ENCODE data around the gene HEYL. TPM values are rescaled to one million over a fixed set of nuclear protein-coding genes. Genes with fewer than 3 reads are reported as not detected.

Gene HEYL
- total and polyA plus RNA-seq, 9 of the 15 experiments (the other 6 are each of a cell fraction or from before 2014, with no cell fraction given): 0.13 to 0.89 (median 0.25) TPM

DNA sequence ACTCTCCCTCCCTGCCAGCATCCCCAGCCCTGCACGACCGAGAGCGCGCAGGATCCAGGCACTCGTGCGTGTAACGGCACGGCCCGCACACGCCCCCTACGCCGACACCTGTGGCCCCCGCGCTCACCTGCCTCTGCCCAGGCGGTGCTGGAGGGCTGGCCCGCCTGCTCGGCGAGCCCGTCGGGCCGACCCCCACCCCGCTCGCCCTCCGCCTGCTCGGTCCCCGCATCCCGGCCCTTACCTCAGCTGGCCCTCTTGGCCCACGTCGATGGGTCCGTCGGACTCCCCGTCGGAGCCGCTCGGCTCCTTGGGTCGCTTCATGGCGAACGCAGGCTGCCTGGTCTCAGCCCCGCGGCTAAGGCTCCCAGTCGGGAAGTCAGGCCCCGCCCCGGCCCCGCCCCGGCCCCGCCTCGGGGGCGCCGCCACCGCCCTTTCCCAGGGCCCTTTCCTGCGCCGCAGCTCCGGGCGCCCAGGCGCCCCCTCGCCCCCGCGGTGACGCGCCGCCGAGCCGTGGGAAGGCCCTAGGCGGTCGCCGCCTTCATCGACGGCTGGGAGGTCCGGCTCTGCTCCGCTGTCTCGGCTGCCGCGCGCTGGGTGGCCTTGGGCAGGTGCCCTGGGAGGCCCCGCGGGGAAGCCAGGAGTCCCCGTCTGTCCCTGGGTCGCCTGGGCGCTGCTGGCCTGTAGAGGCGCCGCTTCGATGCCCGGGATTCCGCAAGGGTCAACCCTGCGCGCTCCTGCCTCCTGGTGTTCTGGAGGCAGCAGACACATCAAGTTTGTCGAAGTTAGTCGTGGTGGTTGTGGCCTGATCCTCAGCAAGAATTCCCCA is at the start of gene HEYL (continued):
- TF ChIP-seq HIVEP1 (CRISPR knock-in tag; IDR thresholded peaks at IDR 0.05) (no peak; the same call in 1 of the 2 replicates), PHB (CRISPR knock-in tag; IDR thresholded peaks at IDR 0.05) (no peak), MYNN (IDR thresholded peaks at IDR 0.05) (no peak), MYNN (CRISPR knock-in tag; IDR thresholded peaks at IDR 0.05) (no peak), SETDB1 (IDR thresholded peaks at IDR 0.05; ENCODE audit: low read length) (no peak), MCM3 (IDR thresholded peaks at IDR 0.05) (no peak), KAT2B (IDR thresholded peaks at IDR 0.05; ENCODE audit: low read depth, low read length) (peak; percentile 49), SIN3B (IDR thresholded peaks at IDR 0.05; ENCODE audit: low read depth) (peak; percentile 79), ZNF23 (CRISPR knock-in tag; IDR thresholded peaks at IDR 0.05) (no peak), RUNX1 (IDR thresholded peaks at IDR 0.05; ENCODE audit: low read depth) (no peak), KDM5B (IDR thresholded peaks at IDR 0.05; ENCODE audit: insufficient replicate concordance, low read depth, low read length) (peak; percentile 66), ZBED1 (IDR thresholded peaks at IDR 0.05) (no peak), NCOA2 (IDR thresholded peaks at IDR 0.05; ENCODE audit: partially characterized antibody in 2 of 2) (no peak)
- TF ChIP-seq, protein P1, sequence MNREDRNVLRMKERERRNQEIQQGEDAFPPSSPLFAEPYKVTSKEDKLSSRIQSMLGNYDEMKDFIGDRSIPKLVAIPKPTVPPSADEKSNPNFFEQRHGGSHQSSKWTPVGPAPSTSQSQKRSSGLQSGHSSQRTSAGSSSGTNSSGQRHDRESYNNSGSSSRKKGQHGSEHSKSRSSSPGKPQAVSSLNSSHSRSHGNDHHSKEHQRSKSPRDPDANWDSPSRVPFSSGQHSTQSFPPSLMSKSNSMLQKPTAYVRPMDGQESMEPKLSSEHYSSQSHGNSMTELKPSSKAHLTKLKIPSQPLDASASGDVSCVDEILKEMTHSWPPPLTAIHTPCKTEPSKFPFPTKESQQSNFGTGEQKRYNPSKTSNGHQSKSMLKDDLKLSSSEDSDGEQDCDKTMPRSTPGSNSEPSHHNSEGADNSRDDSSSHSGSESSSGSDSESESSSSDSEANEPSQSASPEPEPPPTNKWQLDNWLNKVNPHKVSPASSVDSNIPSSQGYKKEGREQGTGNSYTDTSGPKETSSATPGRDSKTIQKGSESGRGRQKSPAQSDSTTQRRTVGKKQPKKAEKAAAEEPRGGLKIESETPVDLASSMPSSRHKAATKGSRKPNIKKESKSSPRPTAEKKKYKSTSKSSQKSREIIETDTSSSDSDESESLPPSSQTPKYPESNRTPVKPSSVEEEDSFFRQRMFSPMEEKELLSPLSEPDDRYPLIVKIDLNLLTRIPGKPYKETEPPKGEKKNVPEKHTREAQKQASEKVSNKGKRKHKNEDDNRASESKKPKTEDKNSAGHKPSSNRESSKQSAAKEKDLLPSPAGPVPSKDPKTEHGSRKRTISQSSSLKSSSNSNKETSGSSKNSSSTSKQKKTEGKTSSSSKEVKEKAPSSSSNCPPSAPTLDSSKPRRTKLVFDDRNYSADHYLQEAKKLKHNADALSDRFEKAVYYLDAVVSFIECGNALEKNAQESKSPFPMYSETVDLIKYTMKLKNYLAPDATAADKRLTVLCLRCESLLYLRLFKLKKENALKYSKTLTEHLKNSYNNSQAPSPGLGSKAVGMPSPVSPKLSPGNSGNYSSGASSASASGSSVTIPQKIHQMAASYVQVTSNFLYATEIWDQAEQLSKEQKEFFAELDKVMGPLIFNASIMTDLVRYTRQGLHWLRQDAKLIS (CRISPR knock-in tag; IDR thresholded peaks at IDR 0.05): 0 out of 2 replicates have a peak, but pooled peaks have one; percentile 39
- TF ChIP-seq, protein P2, sequence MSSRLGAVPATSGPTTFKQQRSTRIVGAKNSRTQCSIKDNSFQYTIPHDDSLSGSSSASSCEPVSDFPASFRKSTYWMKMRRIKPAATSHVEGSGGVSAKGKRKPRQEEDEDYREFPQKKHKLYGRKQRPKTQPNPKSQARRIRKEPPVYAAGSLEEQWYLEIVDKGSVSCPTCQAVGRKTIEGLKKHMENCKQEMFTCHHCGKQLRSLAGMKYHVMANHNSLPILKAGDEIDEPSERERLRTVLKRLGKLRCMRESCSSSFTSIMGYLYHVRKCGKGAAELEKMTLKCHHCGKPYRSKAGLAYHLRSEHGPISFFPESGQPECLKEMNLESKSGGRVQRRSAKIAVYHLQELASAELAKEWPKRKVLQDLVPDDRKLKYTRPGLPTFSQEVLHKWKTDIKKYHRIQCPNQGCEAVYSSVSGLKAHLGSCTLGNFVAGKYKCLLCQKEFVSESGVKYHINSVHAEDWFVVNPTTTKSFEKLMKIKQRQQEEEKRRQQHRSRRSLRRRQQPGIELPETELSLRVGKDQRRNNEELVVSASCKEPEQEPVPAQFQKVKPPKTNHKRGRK (tag; IDR thresholded peaks at IDR 0.05): no peak
- TF ChIP-seq, protein P3, sequence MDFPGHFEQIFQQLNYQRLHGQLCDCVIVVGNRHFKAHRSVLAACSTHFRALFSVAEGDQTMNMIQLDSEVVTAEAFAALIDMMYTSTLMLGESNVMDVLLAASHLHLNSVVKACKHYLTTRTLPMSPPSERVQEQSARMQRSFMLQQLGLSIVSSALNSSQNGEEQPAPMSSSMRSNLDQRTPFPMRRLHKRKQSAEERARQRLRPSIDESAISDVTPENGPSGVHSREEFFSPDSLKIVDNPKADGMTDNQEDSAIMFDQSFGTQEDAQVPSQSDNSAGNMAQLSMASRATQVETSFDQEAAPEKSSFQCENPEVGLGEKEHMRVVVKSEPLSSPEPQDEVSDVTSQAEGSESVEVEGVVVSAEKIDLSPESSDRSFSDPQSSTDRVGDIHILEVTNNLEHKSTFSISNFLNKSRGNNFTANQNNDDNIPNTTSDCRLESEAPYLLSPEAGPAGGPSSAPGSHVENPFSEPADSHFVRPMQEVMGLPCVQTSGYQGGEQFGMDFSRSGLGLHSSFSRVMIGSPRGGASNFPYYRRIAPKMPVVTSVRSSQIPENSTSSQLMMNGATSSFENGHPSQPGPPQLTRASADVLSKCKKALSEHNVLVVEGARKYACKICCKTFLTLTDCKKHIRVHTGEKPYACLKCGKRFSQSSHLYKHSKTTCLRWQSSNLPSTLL (IDR thresholded peaks at IDR 0.05): no peak
- TF ChIP-seq, protein P4, sequence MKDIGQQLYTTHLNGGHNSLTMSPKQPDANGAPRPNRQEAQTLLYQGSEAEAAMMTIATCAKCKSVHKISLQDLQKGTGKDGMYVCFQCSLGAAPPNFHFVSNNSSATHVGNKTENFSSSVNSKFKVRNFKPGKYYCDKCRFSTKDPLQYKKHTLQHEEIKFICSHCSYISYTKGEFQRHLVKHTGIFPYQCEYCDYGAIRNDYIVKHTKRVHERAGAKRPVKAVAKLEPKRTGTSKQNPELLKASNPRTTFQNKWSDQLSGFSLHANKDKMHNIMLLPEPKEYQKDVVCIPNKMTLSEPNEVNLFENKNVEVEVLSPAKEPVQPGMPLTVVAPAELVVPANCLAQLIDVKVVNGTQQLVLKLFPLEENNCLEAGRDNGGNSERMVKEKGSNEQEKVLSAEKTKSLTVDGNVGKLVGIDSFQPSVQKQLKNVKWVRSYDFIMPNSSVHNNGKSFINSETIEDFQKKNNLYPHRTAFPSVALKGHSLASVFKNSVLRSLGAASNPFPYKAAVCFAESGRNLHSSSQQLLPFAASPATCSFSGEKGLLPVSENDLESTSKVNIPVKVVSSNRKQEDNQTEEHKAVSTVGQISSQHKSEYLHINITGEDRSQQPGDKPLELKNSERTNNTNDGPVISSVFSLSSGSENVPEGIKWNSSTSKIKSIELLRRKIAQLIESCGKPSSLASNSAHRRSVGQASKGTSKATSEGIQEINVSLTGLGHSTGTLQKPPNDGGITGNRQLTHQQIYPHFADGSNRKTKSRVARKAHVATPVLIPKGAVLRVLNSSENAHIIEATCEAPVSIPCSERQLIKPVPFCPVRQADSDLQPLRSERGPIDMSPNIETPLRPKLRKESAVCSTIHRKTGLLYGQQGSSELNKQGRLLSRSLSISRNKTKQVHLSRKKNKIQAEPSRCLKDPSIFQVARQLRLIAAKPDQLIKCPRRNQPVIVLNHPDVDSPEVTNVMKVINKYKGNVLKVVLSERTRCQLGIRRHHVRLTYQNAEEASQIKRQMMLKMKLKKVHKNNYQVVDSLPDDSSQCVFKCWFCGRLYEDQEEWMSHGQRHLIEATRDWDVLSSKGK (CRISPR knock-in tag; IDR thresholded peaks at IDR 0.05): no peak

Measured in K562 (cell line).